ENCODE data around the gene RHAG. TPM values are rescaled to one million over a fixed set of nuclear protein-coding genes. Genes with fewer than 3 reads are reported as not detected.
"Not testable (repeated sequence)": the region's sequence is repeated elsewhere in the genome, so short reads cannot be mapped to it uniquely, and the experiment has no call there.

RHAG gene
- total and polyA plus RNA-seq, 9 donors: 0.20 to 1.5 (median 0.96) TPM

DNA sequence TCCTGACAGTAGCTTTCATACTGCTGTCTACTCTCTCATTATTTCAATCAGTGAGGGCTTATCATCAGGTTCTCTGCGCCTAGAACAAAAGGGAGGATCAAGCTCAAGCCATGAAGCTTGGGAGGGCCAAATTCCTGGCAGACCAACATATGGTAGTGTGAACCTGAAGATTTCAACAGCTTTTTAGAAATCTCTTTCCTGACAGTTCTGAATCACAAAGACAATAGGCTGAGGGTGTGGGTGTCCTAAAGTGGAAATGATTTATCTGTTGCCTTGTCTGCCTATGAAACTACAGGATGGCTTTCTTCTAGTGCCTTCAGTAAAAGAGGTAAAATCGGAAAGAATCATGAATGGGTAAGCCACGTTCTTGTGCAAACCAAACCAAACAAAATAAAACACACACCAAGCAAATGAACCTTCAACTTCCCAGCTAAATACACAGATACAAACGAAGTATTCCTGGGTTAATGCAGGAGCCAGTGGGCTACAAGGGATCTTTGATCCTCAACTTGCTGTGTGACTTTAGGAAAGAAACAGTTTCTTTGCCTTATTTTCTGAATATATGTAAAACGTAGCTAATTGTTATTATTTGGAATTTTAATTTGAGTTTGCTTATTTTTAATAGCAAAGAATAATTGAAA lies 2.7 kb upstream of the RHAG start:
- H3K9me3 ChIP-seq (replicated peaks; ENCODE audit: control insufficient read depth, low read depth, low read length): no peaks in the 10 kb centered on the region
- H3K4me1 ChIP-seq (ENCODE audit: control insufficient read depth, insufficient read depth, low read length): no peaks in the 10 kb centered on the region
- H3K36me3 ChIP-seq (ENCODE audit: control insufficient read depth, insufficient read depth, low read length): no peaks in the 10 kb centered on the region
- no peak for DNase-seq
- no peak overlapping the region for H3K27ac ChIP-seq (ENCODE audit: low read length)
- no peaks in the 10 kb centered on the region for H3K27me3 ChIP-seq (ENCODE audit: control insufficient read depth, insufficient read depth, low read length)
- 80% methylated on average over 1 of the region's 5 CpGs for WGBS (ENCODE audit: insufficient coverage)
- H3K4me3 ChIP-seq (ENCODE audit: low read length): no peak overlapping the region

GRCh38 chr6:49637350-49637731 lies 702 bp upstream of the RHAG start:
- H3K36me3 ChIP-seq (ENCODE audit: control insufficient read depth, insufficient read depth, low read length): no peaks in the 10 kb centered on the region
- H3K4me3 ChIP-seq (ENCODE audit: low read length): no peak overlapping the region
- H3K4me1 ChIP-seq (ENCODE audit: control insufficient read depth, insufficient read depth, low read length): no peaks in the 10 kb centered on the region
- no peak overlapping the region for H3K27ac ChIP-seq (ENCODE audit: low read length)
- 88% methylated on average over 1 of the region's 3 CpGs for WGBS (ENCODE audit: insufficient coverage)
- DNase-seq: no peak
- no peaks in the 10 kb centered on the region for H3K9me3 ChIP-seq (replicated peaks; ENCODE audit: control insufficient read depth, low read depth, low read length)
- H3K27me3 ChIP-seq (ENCODE audit: control insufficient read depth, insufficient read depth, low read length): no peaks in the 10 kb centered on the region

DNA sequence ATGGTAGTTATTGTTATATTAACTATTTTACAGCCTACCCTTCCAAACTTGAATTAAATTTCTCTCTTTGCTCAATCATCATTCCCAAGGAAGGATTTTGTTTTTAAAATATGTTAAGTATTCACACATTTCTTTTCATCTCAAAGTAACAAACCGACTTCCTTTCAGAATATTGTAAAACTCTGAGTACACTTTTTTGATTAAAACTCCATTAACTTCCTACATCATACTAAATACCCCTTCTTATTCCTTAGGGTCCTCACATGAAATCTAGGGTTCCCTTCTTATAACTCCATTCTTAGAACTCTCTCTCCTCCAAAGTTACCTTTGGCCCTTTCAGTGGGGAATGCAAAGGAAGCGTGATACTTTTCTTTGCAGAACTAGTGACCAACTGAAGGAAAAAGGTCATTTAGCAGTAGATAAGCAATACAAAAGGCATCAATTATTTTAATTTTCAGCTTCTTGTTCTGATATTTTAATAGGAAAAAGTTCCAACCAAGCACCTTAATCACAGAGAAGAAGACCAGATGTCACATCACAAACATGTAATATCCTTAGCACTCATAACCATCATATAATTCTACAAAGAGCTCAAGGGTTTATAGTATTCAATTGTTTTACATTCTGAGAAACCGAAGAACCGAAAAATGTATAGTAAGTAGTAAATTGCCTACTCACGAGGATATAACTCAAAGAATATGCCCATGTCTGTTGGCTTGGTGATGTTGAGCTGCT lies 494 bp downstream of the RHAG start:
- Histone ChIP-seq H3K36me3 (ENCODE audit: control insufficient read depth, insufficient read depth, low read length) (no peaks in the 10 kb centered on the region), H3K4me1 (ENCODE audit: control insufficient read depth, insufficient read depth, low read length) (no peaks in the 10 kb centered on the region), H3K27me3 (ENCODE audit: control insufficient read depth, insufficient read depth, low read length) (no peaks in the 10 kb centered on the region), H3K4me3 (ENCODE audit: low read length) (no peak overlapping the region), H3K9me3 (replicated peaks; ENCODE audit: control insufficient read depth, low read depth, low read length) (no peaks in the 10 kb centered on the region), H3K27ac (ENCODE audit: low read length) (no peak overlapping the region)
- no peak for DNase-seq
- no CpG with 5 or more reads among the region's 5 CpGs for WGBS (ENCODE audit: insufficient coverage)

- Histone ChIP-seq H3K4me1 (ENCODE audit: control insufficient read depth, insufficient read depth, low read length) (no peaks in the 10 kb centered on the region), H3K27ac (ENCODE audit: low read length) (no peak overlapping the region), H3K27me3 (ENCODE audit: control insufficient read depth, insufficient read depth, low read length) (no peaks in the 10 kb centered on the region), H3K4me3 (ENCODE audit: low read length) (no peak overlapping the region), H3K9me3 (replicated peaks; ENCODE audit: control insufficient read depth, low read depth, low read length) (no peaks in the 10 kb centered on the region), H3K36me3 (ENCODE audit: control insufficient read depth, insufficient read depth, low read length) (no peaks in the 10 kb centered on the region)
- DNase-seq: no peak
These were observed 1.2 kb downstream of the RHAG start for GRCh38 chr6:49635480-49635879.

DNA sequence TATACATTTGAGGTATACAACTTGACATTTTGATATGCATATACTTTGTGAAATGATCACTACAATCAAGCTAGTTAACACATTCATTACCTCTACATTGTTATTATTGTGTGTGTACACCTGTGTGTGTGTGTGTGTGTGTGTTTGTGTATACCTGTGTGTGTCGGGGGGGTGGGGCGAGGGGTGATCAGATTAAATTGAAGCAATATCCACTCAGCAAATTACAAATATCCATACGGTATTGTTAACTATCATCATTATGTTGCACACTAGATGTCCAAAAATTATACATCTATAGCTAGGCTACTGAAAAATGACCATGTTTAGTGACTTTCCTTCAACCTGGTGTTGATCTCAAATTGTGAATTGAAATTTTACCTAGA lies 1.8 kb downstream of the RHAG start:
- no CpG with 5 or more reads among the region's 3 CpGs for WGBS (ENCODE audit: insufficient coverage)

DNA sequence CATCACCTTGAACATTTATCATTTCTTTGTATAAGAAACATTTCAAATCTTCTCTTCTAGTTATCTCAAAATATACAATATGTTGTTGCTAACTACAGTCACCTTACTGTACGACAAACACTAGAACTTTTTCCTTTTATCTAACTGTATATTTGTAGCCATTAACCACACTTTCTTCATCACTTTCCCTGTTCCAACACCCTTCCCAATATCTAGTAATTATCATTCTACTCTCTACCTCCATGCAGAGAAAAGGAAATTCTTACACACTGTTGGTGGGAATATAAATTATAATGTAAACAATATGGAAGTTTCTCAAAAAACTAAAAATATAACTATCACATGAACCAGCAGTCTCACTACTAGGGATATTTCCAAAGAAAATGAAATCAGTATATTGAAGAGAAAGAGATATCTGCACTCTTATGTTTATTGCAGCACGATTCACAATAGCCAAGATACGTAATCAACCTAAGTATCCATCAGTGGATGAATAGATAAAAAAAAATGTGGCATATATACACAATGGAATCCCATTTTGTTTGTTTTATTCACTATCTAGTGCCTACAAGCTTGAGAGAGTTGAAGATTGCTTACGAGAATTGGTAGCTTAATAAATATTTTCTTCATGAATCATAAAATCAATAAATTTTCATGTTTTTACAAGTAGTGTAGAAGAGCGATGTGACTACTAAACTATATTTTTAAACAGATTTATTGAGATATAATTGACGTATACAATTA lies 2.4 kb downstream of the RHAG start:
- H3K4me1 ChIP-seq (ENCODE audit: control insufficient read depth, insufficient read depth, low read length): no peaks in the 10 kb centered on the region
- H3K36me3 ChIP-seq (ENCODE audit: control insufficient read depth, insufficient read depth, low read length): no peaks in the 10 kb centered on the region
- H3K27ac ChIP-seq (ENCODE audit: low read length): no peak overlapping the region
- DNase-seq: no peak
- H3K4me3 ChIP-seq (ENCODE audit: low read length): no peak overlapping the region
- H3K9me3 ChIP-seq (replicated peaks; ENCODE audit: control insufficient read depth, low read depth, low read length): no peaks in the 10 kb centered on the region
- no peaks in the 10 kb centered on the region for H3K27me3 ChIP-seq (ENCODE audit: control insufficient read depth, insufficient read depth, low read length)
- no CpG with 5 or more reads among the region's 6 CpGs for WGBS (ENCODE audit: insufficient coverage)

More for the DNA sequence above, 1.8 kb downstream of the RHAG start:
- Histone ChIP-seq H3K9me3 (replicated peaks; ENCODE audit: control insufficient read depth, low read depth, low read length) (no peaks in the 10 kb centered on the region), H3K36me3 (ENCODE audit: control insufficient read depth, insufficient read depth, low read length) (no peaks in the 10 kb centered on the region), H3K4me1 (ENCODE audit: control insufficient read depth, insufficient read depth, low read length) (no peaks in the 10 kb centered on the region), H3K4me3 (ENCODE audit: low read length) (no peak overlapping the region), H3K27me3 (ENCODE audit: control insufficient read depth, insufficient read depth, low read length) (no peaks in the 10 kb centered on the region), H3K27ac (ENCODE audit: low read length) (no peak overlapping the region)
- no peak for DNase-seq

DNA sequence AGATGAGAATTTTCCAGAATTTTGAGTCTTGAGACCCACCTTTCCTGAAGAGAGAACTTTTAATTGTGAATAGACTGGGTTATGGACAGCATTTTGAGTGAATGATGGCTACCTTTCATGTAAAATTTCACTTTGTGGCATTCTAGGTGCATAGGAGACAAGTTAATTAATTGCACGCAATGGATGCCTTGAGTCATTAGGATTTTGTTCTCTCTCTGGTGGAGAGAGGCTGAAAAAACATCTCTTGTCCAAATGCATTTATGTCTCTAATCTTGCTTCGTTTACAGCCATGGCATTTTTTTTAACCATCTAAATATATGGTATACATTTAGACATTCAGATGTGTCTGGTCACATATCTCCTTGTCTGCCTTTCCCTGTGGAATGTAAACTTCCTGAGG lies 3.1 kb downstream of the RHAG start:
- H3K4me3 ChIP-seq (ENCODE audit: low read length): no peak overlapping the region
- H3K27me3 ChIP-seq (ENCODE audit: control insufficient read depth, insufficient read depth, low read length): no peaks in the 10 kb centered on the region
- H3K4me1 ChIP-seq (ENCODE audit: control insufficient read depth, insufficient read depth, low read length): no peaks in the 10 kb centered on the region
- DNase-seq: no peak
- H3K36me3 ChIP-seq (ENCODE audit: control insufficient read depth, insufficient read depth, low read length): no peaks in the 10 kb centered on the region
- H3K27ac ChIP-seq (ENCODE audit: low read length): no peak overlapping the region
- H3K9me3 ChIP-seq (replicated peaks; ENCODE audit: control insufficient read depth, low read depth, low read length): no peaks in the 10 kb centered on the region
- no CpG with 5 or more reads among the region's 2 CpGs for WGBS (ENCODE audit: insufficient coverage)

DNA sequence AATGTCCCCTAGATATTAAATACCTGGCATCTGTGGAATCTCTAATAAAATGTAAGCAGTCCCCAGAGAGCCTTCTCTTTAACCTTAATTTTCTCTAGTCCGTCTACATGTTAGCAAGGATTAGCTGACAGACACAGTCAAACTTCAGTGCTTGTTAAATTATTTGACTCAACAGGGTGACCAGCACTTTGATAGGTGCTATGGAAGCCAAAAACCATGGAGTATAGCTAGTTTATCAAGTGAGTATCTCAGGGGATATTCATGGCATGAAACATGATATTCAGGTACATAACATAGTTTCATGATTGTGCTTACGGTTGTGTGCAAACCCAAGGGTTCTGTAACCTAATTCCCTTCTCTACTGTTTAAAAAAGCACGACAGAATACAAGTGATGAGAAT lies 3.9 kb downstream of the RHAG start:
- no peaks in the 10 kb centered on the region for H3K4me1 ChIP-seq (ENCODE audit: control insufficient read depth, insufficient read depth, low read length)
- no peaks in the 10 kb centered on the region for H3K9me3 ChIP-seq (replicated peaks; ENCODE audit: control insufficient read depth, low read depth, low read length)
- no peak overlapping the region for H3K27ac ChIP-seq (ENCODE audit: low read length)
- H3K27me3 ChIP-seq (ENCODE audit: control insufficient read depth, insufficient read depth, low read length): no peaks in the 10 kb centered on the region
- H3K4me3 ChIP-seq (ENCODE audit: low read length): no peak overlapping the region
- DNase-seq: no peak
- no CpG with 5 or more reads among the region's 3 CpGs for WGBS (ENCODE audit: insufficient coverage)
- no peaks in the 10 kb centered on the region for H3K36me3 ChIP-seq (ENCODE audit: control insufficient read depth, insufficient read depth, low read length)

DNA sequence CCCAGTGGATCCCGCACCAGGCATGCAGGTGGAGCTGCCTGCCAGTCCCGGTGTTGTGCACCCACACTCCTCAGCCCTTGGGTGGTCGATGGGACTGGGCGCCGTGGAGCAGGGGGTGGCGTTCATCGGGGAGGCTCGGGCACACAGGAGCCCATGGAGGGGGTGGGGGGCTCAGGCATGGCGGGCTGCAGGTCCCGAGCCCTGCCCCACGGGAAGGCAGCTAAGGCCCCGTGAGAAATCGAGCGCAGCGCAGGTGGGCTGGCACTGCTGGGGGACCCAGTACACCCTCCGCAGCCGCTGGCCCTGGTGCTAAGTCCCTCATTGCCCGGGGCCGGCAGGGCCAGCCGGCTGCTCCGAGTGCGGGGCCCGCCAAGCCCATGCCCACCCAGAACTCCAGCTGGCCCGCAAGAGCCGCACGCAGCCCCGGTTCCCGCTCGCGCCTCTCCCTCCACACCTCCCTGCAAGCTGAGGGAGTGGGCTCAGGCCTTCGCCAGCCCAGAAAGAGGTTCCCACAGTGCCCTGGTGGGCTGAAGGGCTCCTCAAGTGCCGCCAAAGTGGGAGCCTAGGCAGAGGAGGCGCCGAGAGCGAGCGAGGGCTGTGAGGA lies 7.1 kb downstream of the RHAG start:
- 94% methylated on average over 11 of the region's 36 CpGs for WGBS (ENCODE audit: insufficient coverage)
- not testable (repeated sequence) for H3K27ac ChIP-seq (ENCODE audit: low read length); H3K9me3 ChIP-seq (replicated peaks; ENCODE audit: control insufficient read depth, low read depth, low read length); H3K36me3 ChIP-seq (ENCODE audit: control insufficient read depth, insufficient read depth, low read length); H3K4me3 ChIP-seq (ENCODE audit: low read length); DNase-seq; H3K4me1 ChIP-seq (ENCODE audit: control insufficient read depth, insufficient read depth, low read length); H3K27me3 ChIP-seq (ENCODE audit: control insufficient read depth, insufficient read depth, low read length)

DNA sequence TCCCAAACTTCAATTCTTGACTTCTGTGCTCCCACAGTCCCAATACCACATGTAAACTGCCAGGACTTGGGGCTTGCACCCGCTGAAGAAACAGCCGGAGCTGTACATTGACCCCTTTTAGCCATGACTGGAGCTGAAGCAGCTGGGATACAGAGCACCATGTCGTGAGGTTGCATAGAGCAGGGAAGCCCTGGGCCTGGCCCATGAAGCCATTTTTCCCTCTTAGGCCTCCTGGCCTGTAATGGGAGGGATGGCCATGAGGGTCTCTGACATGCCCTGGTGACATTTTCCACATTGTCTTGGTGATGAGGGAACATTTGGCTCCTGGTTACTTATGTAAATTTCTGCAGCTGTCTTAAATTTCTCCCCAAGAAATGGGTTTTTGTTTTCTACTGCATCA lies 9.8 kb downstream of the RHAG start:
- no peaks in the 10 kb centered on the region for H3K9me3 ChIP-seq (replicated peaks; ENCODE audit: control insufficient read depth, low read depth, low read length)

More for the DNA sequence above, 9.8 kb downstream of the RHAG start:
- no peak overlapping the region for H3K4me3 ChIP-seq (ENCODE audit: low read length)
- WGBS (ENCODE audit: insufficient coverage): 83% methylated on average over 1 of the region's 3 CpGs
- DNase-seq: no peak
- H3K4me1 ChIP-seq (ENCODE audit: control insufficient read depth, insufficient read depth, low read length): no peaks in the 10 kb centered on the region
- no peaks in the 10 kb centered on the region for H3K27me3 ChIP-seq (ENCODE audit: control insufficient read depth, insufficient read depth, low read length)
- no peak overlapping the region for H3K27ac ChIP-seq (ENCODE audit: low read length)
- H3K36me3 ChIP-seq (ENCODE audit: control insufficient read depth, insufficient read depth, low read length): no peaks in the 10 kb centered on the region
